ENCODE measurements around the gene IGFALS.

Gene IGFALS

GRCh38 chr16:1788095-1788707, 5.3 kb downstream of the IGFALS start:
- no peak for DNase-seq

GRCh38 chr16:1787322-1788094, 6.0 kb downstream of the IGFALS start:
- DNase-seq: no peak

- no peak for DNase-seq
Observed at GRCh38 chr16:1787056-1787321, 6.5 kb downstream of the IGFALS start.

- no peak for DNase-seq
Observed at GRCh38 chr16:1786242-1787055, 7.1 kb downstream of the IGFALS start.

GRCh38 chr16:1785846-1786170, 7.7 kb downstream of the IGFALS start:
- DNase-seq: no peak

GRCh38 chr16:1784977-1785845, 8.3 kb downstream of the IGFALS start:
- no peak for DNase-seq

GRCh38 chr16:1782408-1783264, 10.9 kb downstream of the IGFALS start, which contains the start of the genes NUBP2 and SPSB3:
Gene NUBP2, plus strand, starts transcription at chr16:1782960. Its CDS starts 61 bp downstream, at chr16:1783021.
Gene SPSB3, minus strand, starts transcription at chr16:1782571. Its CDS starts 1,088 bp downstream, at chr16:1781483.
- DNase-seq: peak; percentile 100

- peak; percentile 34 for DNase-seq
Observed at GRCh38 chr16:1781758-1782407, 11.6 kb downstream of the IGFALS start.

GRCh38 chr16:1781254-1781653, 12.3 kb downstream of the IGFALS start:
- no peak for DNase-seq

GRCh38 chr16:1780677-1781072, 12.8 kb downstream of the IGFALS start:
- DNase-seq: no peak

GRCh38 chr16:1779741-1780676, 13.5 kb downstream of the IGFALS start:
- DNase-seq: no peak

- no peak for DNase-seq
Observed at GRCh38 chr16:1779234-1779701, 14.2 kb downstream of the IGFALS start.

GRCh38 chr16:1778200-1779179, 15.0 kb downstream of the IGFALS start:
- DNase-seq: no peak

GRCh38 chr16:1777375-1778199, 15.9 kb downstream of the IGFALS start:
- no peak for DNase-seq

- DNase-seq: no peak
Observed at GRCh38 chr16:1776991-1777374, 16.5 kb downstream of the IGFALS start.

- DNase-seq: no peak
Observed at GRCh38 chr16:1776672-1776955, 16.9 kb downstream of the IGFALS start.

- no peak for DNase-seq
Observed at GRCh38 chr16:1775846-1776671, 17.4 kb downstream of the IGFALS start.
